Fibroblast of skin of left quadriceps (primary cell): ENCODE results near the gene PDK1.
A peak's percentile ranks its signal among the peaks of the same experiment; 100 is the strongest.

Source experiments
- DNase-seq, 2 experiments: peaks; one replicate each; pipeline ENCODE4 v3.0.0-alpha.2; 2013; ENCODE audit warnings: low read depth in 2 of 2

Gene PDK1

GRCh38 chr2:172642301-172643020 is 86.6 kb downstream of the PDK1 start:
- no peak for DNase-seq

GRCh38 chr2:172643142-172643541 is 87.3 kb downstream of the PDK1 start:
- DNase-seq: no peak

DNA sequence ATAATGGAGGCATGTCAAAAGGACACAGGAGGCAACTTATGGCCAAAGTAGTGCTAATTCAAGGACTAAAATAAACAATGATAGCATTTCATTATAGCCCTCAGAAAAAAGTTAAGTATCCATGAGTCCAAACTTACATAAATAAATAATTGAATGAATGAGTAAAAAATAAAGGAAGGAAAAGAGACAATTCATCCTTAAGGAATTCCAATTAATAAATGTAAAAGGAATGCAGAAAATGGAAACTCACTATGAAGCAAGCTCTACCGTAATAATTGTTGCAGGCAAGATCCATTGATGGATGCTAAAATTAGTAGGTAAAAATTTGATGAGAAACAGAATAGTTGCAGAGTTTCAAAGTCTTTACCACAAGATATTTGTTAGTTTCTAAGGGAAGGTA is 91.5 kb downstream of the PDK1 start:
- DNase-seq: peak; percentile 48 to 56

GRCh38 chr2:172655091-172655837 is 99.4 kb downstream of the PDK1 start:
- DNase-seq: peak; percentile 76 to 77

DNA sequence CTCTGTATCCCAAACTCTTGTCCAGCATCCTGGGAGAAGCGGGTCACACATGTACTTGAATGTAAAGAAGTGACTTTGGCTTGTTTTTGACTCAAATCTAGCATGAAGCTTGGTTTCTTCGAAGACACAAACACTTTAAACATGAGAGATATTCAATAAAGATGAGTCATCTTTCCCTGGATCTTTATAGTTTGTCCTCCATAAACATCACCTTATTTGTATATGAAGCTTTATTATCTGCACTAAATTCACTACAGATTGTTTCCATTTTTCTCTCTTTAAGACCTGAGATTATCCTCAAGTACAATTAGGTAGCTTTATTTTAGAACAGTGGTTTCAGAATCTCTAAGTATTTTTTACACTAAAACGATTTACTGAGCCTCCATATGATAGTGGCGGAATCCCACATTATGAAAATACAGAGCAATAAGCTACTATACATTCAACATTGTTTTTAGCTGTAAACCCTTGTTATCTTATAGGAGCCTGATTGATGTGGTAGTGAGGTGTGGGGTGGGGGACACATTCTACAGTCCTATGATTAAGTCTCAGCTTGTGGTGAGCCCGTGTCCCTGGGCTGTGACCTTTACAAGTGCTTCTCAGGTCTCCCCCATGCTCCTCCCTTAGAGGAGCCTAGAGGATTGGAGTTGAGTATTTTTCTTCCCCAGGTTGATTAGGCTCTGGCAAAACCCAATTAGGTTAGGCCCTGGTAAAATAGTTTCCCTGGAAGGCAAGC is 100.1 kb downstream of the PDK1 start:
- no peak for DNase-seq
